Mesenchymal stem cell (in vitro differentiated cells and primary cell): Measurements from ENCODE around the gene OR10A2.

Experiments used
- DNase-seq: peaks from one replicate; pipeline ENCODE4 v3.0.0-alpha.2; 2013
- H2AFZ ChIP-seq: one replicate; pipeline ENCODE4 v1.6.1; 2013; ENCODE audit warnings: low read depth, mild to moderate bottlenecking, control low read depth, inconsistent platforms, low read length, moderate library complexity
- H2AK5ac ChIP-seq: 2 replicates; pipeline ENCODE4 v1.6.1; 2013; ENCODE audit warnings: low read length, moderate library complexity, mild to moderate bottlenecking, inconsistent platforms; ENCODE audit not compliant: severe bottlenecking
- H2BK120ac ChIP-seq: one replicate; pipeline ENCODE4 v1.6.1; 2013; ENCODE audit warnings: low read depth, mild to moderate bottlenecking, inconsistent platforms, low read length, moderate library complexity
- H2BK12ac ChIP-seq, 2 experiments: one replicate each; pipeline ENCODE4 v1.6.1; 2013; ENCODE audit warnings: inconsistent platforms in 2 of 2, low read length in 2 of 2, mild to moderate bottlenecking in 2 of 2, moderate library complexity in 2 of 2, control low read depth in 1 of 2
- H2BK15ac ChIP-seq: one replicate; pipeline ENCODE4 v1.6.1; 2013; ENCODE audit warnings: mild to moderate bottlenecking, low read depth, inconsistent platforms; ENCODE audit not compliant: poor library complexity, severe bottlenecking
- H2BK5ac ChIP-seq: 2 replicates; pipeline ENCODE4 v1.6.1; 2013; ENCODE audit warnings: low read depth, mild to moderate bottlenecking, low read length, control low read depth, inconsistent platforms; ENCODE audit not compliant: poor library complexity, severe bottlenecking
- H3K14ac ChIP-seq, 2 experiments: one replicate each; pipeline ENCODE4 v1.6.1; 2013; ENCODE audit warnings: inconsistent platforms in 2 of 2, low read length in 2 of 2, control low read depth in 1 of 2, mild to moderate bottlenecking in 1 of 2, moderate library complexity in 1 of 2
- H3K18ac ChIP-seq, 2 experiments: one replicate each; pipeline ENCODE4 v1.6.1; 2013; ENCODE audit warnings: inconsistent platforms in 2 of 2, low read length in 2 of 2, control low read depth in 1 of 2, low read depth in 1 of 2, mild to moderate bottlenecking in 1 of 2
- H3K23ac ChIP-seq, 2 experiments: one replicate each; pipeline ENCODE4 v1.6.1; 2013; ENCODE audit warnings: inconsistent platforms in 2 of 2, low read length in 2 of 2, mild to moderate bottlenecking in 2 of 2, moderate library complexity in 2 of 2, control low read depth in 1 of 2
- H3K27ac ChIP-seq: 2 replicates; pipeline ENCODE4 v1.5.1; 2013; ENCODE audit warnings: mild to moderate bottlenecking, moderate library complexity, low read length, control low read depth, inconsistent platforms; ENCODE audit not compliant: poor library complexity, severe bottlenecking
- H3K27me3 ChIP-seq, 2 experiments: 2 replicates each; pipeline versions ENCODE4 v1.6.1 to v1.7.0; 2013; ENCODE audit warnings: low read length in 2 of 2, mild to moderate bottlenecking in 2 of 2, moderate library complexity in 2 of 2, control low read depth in 1 of 2, inconsistent platforms in 1 of 2; ENCODE audit not compliant: control insufficient read depth in 1 of 2, insufficient read depth in 1 of 2
- H3K36me3 ChIP-seq, 2 experiments: 2 replicates each; pipeline versions ENCODE4 v1.6.1 to v1.7.0; 2013; ENCODE audit warnings: low read length in 2 of 2, control low read depth in 1 of 2, inconsistent platforms in 1 of 2, low read depth in 1 of 2, mild to moderate bottlenecking in 1 of 2; ENCODE audit not compliant: insufficient read depth in 2 of 2, control insufficient read depth in 1 of 2
- H3K4ac ChIP-seq, 2 experiments: one replicate each; pipeline ENCODE4 v1.6.1; 2013; ENCODE audit warnings: inconsistent platforms in 2 of 2, low read length in 2 of 2, mild to moderate bottlenecking in 2 of 2, moderate library complexity in 2 of 2, control low read depth in 1 of 2, low read depth in 1 of 2
- H3K4me1 ChIP-seq: 2 replicates; pipeline ENCODE4 v1.6.1; 2013; ENCODE audit warnings: low read depth, low read length, control low read depth; ENCODE audit not compliant: control insufficient read depth, insufficient read depth
- H3K4me2 ChIP-seq: 2 replicates; pipeline ENCODE4 v1.6.1; 2013; ENCODE audit warnings: low read length, mild to moderate bottlenecking, inconsistent platforms; ENCODE audit not compliant: poor library complexity, severe bottlenecking
- H3K4me3 ChIP-seq, 2 experiments: 2 replicates each; pipeline versions ENCODE4 v1.5.1 to v1.7.0; 2013; ENCODE audit warnings: low read length in 2 of 2, mild to moderate bottlenecking in 2 of 2, control low read depth in 1 of 2, low read depth in 1 of 2; ENCODE audit not compliant: insufficient read depth in 1 of 2
- H3K79me1 ChIP-seq: replicated peaks from 2 replicates; pipeline ENCODE4 v1.6.1; 2013; ENCODE audit warnings: mild to moderate bottlenecking, control low read depth, low read length, inconsistent platforms; ENCODE audit not compliant: poor library complexity, severe bottlenecking
- H3K9ac ChIP-seq: 2 replicates; pipeline ENCODE4 v1.7.0; 2013; ENCODE audit warnings: mild to moderate bottlenecking, low read length, moderate library complexity
- H3K9me3 ChIP-seq: 2 replicates; pipeline ENCODE4 v1.7.0; 2013; ENCODE audit warnings: mild to moderate bottlenecking, low read length; ENCODE audit not compliant: control insufficient read depth
- H4K8ac ChIP-seq: one replicate; pipeline ENCODE4 v1.6.1; 2013; ENCODE audit warnings: inconsistent platforms, mild to moderate bottlenecking, low read length, moderate library complexity
- H4K91ac ChIP-seq: one replicate; pipeline ENCODE4 v1.6.1; 2013; ENCODE audit warnings: mild to moderate bottlenecking, low read length, inconsistent platforms
- WGBS: methylation state at CpG from one replicate; pipeline ENCODE4 v1.1.7; 2013; ENCODE audit warnings: mixed read lengths; 5-methylcytosine and 5-hydroxymethylcytosine counted together

OR10A2 gene

GRCh38 chr11:6911378-6911777 is 48.5 kb downstream of the OR10A2 start:
- H2BK5ac ChIP-seq, result no peak overlapping the region

GRCh38 chr11:6911948-6912347 is 49.1 kb downstream of the OR10A2 start:
- 94% methylated on average over 2 of the region's 3 CpGs for WGBS
- Histone ChIP-seq H4K91ac (no peak overlapping the region), H3K14ac (no peak overlapping the region), H2BK120ac (no peak overlapping the region), H3K79me1 (no peaks in the 10 kb centered on the region), H3K36me3 (no peaks in the 10 kb centered on the region), H2AK5ac (no peak overlapping the region), H3K4ac (no peak overlapping the region), H3K4me2 (no peak overlapping the region), H3K9me3 (no peaks in the 10 kb centered on the region), H3K23ac (no peak overlapping the region), H3K9ac (no peak overlapping the region), H3K4me1 (no peaks in the 10 kb centered on the region), H3K27ac (no peak overlapping the region), H3K4me3 (no peak overlapping the region), H3K18ac (no peak overlapping the region), H2BK15ac (no peak overlapping the region), H2BK12ac (no peak overlapping the region), H3K27me3 (no peaks in the 10 kb centered on the region), H2AFZ (no peak overlapping the region), H4K8ac (no peak overlapping the region), H2BK5ac (no peak overlapping the region)
- DNase-seq, result no peak

More at GRCh38 chr11:6911378-6911777, 48.5 kb downstream of the OR10A2 start:
- Histone ChIP-seq H4K91ac (no peak overlapping the region), H3K27me3 (no peaks in the 10 kb centered on the region), H3K14ac (no peak overlapping the region), H2AFZ (no peak overlapping the region), H3K4me3 (no peak overlapping the region), H3K9ac (no peak overlapping the region), H3K4me2 (no peak overlapping the region), H2BK12ac (no peak overlapping the region), H3K4ac (no peak overlapping the region), H3K4me1 (no peaks in the 10 kb centered on the region), H3K23ac (no peak overlapping the region), H2BK15ac (no peak overlapping the region), H3K9me3 (no peaks in the 10 kb centered on the region), H3K79me1 (no peaks in the 10 kb centered on the region), H2AK5ac (no peak overlapping the region), H4K8ac (no peak overlapping the region), H2BK120ac (no peak overlapping the region), H3K18ac (no peak overlapping the region), H3K27ac (no peak overlapping the region), H3K36me3 (no peaks in the 10 kb centered on the region)
- WGBS, result 90% methylated on average over 3 of the region's 3 CpGs
- no peak for DNase-seq

- Histone ChIP-seq H2BK15ac (no peak overlapping the region), H2AFZ (no peak overlapping the region), H4K91ac (no peak overlapping the region), H3K36me3 (no peaks in the 10 kb centered on the region), H3K79me1 (no peaks in the 10 kb centered on the region), H3K4me1 (no peaks in the 10 kb centered on the region), H3K4ac (no peak overlapping the region), H2BK120ac (no peak overlapping the region), H3K9ac (no peak overlapping the region), H4K8ac (no peak overlapping the region), H3K27me3 (no peaks in the 10 kb centered on the region), H2BK5ac (no peak overlapping the region), H3K4me2 (no peak overlapping the region), H2BK12ac (no peak overlapping the region), H3K9me3 (no peaks in the 10 kb centered on the region), H3K14ac (no peak overlapping the region), H3K18ac (no peak overlapping the region), H3K4me3 (no peak overlapping the region), H3K27ac (no peak overlapping the region), H3K23ac (no peak overlapping the region), H2AK5ac (no peak overlapping the region)
- DNase-seq, result no peak
- WGBS, result 67% methylated on average over 1 of the region's 2 CpGs
Observed at GRCh38 chr11:6919698-6920097, 56.8 kb downstream of the OR10A2 start.

- DNase-seq, result no peak
- no peak within 1 kb of the TSS for H3K9ac ChIP-seq
- no peak within 1 kb of the TSS for H3K23ac ChIP-seq
- no peaks in the 10 kb centered on the region for H3K4me1 ChIP-seq
- H2AFZ ChIP-seq, result no peak within 1 kb of the TSS
- no peaks in the 10 kb centered on the region for H3K27me3 ChIP-seq
- no peaks in the 10 kb centered on the region for H3K36me3 ChIP-seq
- H3K4ac ChIP-seq, result no peak within 1 kb of the TSS
- no peak within 1 kb of the TSS for H2AK5ac ChIP-seq
- H3K79me1 ChIP-seq, result no peaks in the 10 kb centered on the region
- no peak within 1 kb of the TSS for H3K4me2 ChIP-seq
- H3K9me3 ChIP-seq, result no peaks in the 10 kb centered on the region
- no peak within 1 kb of the TSS for H4K91ac ChIP-seq
- H3K4me3 ChIP-seq, result no peak within 1 kb of the TSS
- H3K14ac ChIP-seq, result no peak within 1 kb of the TSS
- no peak within 1 kb of the TSS for H2BK5ac ChIP-seq
- H3K18ac ChIP-seq, result no peak within 1 kb of the TSS
- WGBS, result no CpG with 5 or more reads among the region's 1 CpG
- no peak within 1 kb of the TSS for H2BK15ac ChIP-seq
- no peak within 1 kb of the TSS for H2BK120ac ChIP-seq
- H3K27ac ChIP-seq, result no peak within 1 kb of the TSS
- H4K8ac ChIP-seq, result no peak within 1 kb of the TSS
- H2BK12ac ChIP-seq, result no peak within 1 kb of the TSS
Observed at GRCh38 chr11:6920702-6921101, 57.8 kb downstream of the OR10A2 start, which contains the start of gene OR2D3. Gene OR2D3, plus strand, starts transcription at chr11:6921002. Its CDS starts 0 bp downstream, at chr11:6921002.
